Measurements from ENCODE around the gene GOLGB1.
"Not testable (repeated sequence)": the region's sequence is repeated elsewhere in the genome, so short reads cannot be mapped to it uniquely, and the experiment has no call there.

Gene GOLGB1, protein sequence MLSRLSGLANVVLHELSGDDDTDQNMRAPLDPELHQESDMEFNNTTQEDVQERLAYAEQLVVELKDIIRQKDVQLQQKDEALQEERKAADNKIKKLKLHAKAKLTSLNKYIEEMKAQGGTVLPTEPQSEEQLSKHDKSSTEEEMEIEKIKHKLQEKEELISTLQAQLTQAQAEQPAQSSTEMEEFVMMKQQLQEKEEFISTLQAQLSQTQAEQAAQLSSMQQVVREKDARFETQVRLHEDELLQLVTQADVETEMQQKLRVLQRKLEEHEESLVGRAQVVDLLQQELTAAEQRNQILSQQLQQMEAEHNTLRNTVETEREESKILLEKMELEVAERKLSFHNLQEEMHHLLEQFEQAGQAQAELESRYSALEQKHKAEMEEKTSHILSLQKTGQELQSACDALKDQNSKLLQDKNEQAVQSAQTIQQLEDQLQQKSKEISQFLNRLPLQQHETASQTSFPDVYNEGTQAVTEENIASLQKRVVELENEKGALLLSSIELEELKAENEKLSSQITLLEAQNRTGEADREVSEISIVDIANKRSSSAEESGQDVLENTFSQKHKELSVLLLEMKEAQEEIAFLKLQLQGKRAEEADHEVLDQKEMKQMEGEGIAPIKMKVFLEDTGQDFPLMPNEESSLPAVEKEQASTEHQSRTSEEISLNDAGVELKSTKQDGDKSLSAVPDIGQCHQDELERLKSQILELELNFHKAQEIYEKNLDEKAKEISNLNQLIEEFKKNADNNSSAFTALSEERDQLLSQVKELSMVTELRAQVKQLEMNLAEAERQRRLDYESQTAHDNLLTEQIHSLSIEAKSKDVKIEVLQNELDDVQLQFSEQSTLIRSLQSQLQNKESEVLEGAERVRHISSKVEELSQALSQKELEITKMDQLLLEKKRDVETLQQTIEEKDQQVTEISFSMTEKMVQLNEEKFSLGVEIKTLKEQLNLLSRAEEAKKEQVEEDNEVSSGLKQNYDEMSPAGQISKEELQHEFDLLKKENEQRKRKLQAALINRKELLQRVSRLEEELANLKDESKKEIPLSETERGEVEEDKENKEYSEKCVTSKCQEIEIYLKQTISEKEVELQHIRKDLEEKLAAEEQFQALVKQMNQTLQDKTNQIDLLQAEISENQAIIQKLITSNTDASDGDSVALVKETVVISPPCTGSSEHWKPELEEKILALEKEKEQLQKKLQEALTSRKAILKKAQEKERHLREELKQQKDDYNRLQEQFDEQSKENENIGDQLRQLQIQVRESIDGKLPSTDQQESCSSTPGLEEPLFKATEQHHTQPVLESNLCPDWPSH (N-terminal part only)

DNA sequence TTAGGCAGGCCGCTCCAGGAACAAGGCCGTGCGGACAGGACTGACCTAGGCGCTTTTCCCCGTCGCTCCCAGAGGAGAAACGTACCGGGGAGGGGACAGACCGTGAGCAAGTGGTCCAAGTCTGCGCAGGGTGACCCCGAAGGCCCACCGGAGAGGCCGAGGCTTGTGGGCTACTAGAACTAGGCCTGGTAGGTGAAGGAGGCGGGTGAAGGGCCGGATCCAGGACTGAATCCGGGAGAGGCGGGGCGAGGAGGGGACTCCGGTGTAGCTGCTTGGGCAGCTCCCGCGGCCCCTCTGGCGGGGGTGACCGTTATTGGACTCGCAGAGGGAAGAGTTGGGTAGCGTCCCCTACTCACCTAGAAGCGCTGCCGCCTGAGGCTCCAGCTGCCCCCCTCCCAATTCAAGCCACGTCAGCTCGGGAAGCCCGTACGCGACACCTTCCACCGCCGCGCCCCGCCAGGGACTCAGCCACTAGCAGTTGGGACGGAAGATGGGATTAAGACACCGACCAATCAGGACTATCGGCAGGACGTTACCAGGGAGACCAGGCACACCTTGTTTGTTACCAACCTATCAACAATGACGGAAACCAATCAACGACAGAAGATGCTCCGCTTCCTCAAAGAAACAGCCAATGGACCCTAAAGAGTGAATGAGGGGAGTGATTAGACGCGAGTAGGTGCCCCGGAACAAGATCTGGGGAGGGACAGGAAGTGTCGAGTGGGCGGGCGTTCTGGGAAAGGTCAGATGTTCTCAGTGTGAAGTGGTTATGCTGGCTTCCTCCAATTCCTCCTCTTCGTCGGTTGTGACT lies at the start of gene GOLGB1:
GOLGB1 (minus strand) TSS at position 466 of the 811 bp plus-strand sequence. CDS start 18,770 bp downstream, outside the sequence.
- DNase-seq (ENCODE audit: low read depth) = peak; percentile 100
- TF ChIP-seq, protein P1, sequence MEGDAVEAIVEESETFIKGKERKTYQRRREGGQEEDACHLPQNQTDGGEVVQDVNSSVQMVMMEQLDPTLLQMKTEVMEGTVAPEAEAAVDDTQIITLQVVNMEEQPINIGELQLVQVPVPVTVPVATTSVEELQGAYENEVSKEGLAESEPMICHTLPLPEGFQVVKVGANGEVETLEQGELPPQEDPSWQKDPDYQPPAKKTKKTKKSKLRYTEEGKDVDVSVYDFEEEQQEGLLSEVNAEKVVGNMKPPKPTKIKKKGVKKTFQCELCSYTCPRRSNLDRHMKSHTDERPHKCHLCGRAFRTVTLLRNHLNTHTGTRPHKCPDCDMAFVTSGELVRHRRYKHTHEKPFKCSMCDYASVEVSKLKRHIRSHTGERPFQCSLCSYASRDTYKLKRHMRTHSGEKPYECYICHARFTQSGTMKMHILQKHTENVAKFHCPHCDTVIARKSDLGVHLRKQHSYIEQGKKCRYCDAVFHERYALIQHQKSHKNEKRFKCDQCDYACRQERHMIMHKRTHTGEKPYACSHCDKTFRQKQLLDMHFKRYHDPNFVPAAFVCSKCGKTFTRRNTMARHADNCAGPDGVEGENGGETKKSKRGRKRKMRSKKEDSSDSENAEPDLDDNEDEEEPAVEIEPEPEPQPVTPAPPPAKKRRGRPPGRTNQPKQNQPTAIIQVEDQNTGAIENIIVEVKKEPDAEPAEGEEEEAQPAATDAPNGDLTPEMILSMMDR (conservative IDR thresholded peaks at IDR 0.05; ENCODE audit: low read depth, low read length) = peak; percentile 11
- H3K4me3 ChIP-seq (ENCODE audit: low read depth, low read length) = peak within 1 kb of the TSS; percentile 85

DNA sequence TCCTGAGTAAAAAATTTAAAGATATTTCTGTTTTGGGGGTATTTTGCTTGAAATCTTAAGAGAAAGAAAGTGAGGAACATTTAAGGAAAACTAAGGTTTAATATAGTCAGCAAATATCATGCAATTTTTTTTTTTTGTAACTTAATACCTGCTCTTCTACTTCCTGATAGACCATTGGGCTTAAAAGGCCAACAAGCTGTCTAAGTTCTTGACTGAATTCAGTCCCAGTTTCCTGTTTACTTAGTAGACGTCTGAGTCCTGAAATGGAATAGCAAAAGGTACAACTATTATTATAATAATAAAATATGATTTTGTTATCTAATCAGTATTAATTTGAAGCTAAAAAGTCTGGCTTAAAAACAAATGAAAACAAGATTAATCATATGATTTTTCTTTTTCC lies 47.4 kb upstream of the GOLGB1 start:
- peak; percentile 22 for DNase-seq (ENCODE audit: low read depth)
- TF ChIP-seq, protein P1 (conservative IDR thresholded peaks at IDR 0.05; ENCODE audit: low read depth, low read length) = no peak
- no peak overlapping the region for H3K4me3 ChIP-seq (ENCODE audit: low read depth, low read length)

DNA sequence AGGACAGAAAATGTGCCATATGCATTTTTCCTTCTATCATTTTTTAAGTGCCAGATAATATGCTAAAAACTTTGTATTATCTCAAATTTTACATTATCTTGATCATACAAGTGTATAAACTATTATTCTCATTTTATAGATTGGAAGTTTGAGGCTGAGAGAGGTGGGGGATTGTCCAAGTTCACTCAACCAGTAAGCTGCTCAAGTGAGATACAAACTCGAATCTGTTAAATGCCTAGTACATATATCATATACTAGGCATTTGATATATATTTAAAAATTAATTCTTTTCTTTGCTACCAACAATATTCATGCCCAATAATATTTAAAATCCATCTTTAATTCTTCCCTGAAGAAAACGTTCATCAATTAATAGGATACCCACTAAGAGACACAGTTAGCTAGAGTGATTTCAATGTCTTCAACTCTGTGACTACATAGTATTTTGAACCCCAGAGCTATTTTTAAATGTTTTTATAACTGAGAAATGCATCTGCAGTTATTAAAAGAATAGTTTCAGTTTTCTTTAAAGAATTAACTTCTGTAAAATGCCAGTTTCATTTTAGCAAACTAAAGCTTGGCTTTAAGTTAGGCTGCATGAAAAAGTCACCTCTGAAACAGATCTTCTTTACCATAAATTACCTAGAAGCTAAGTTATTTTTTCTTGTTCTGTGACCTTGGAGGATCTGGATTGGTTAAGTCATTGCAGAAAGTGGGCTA lies 44.9 kb upstream of the GOLGB1 start:
- DNase-seq (ENCODE audit: low read depth) = no peak
- H3K4me3 ChIP-seq (ENCODE audit: low read depth, low read length) = no peak overlapping the region
- TF ChIP-seq, protein P1 (conservative IDR thresholded peaks at IDR 0.05; ENCODE audit: low read depth, low read length) = no peak

DNA sequence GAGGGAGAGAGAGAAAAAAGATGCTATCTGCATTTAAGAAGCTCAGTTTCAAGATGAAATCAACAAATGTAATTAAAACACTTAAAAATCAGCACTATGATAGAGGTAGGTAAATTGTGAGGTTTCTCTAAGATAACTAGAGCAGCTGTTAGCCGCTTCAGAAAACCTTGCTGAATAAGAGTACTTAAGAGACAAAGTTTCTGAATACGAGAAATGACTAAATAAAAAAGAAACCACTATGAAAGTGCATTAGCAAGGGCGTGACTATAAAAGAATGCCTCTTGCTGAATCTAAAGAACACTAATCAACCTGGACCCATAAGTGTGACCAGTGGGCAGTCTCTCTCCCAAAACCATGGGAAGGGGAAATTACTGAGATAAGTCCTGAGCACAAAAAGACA lies 43.5 kb upstream of the GOLGB1 start:
- TF ChIP-seq, protein P1 (conservative IDR thresholded peaks at IDR 0.05; ENCODE audit: low read depth, low read length) = no peak
- no peak for DNase-seq (ENCODE audit: low read depth)
- no peak overlapping the region for H3K4me3 ChIP-seq (ENCODE audit: low read depth, low read length)

DNA sequence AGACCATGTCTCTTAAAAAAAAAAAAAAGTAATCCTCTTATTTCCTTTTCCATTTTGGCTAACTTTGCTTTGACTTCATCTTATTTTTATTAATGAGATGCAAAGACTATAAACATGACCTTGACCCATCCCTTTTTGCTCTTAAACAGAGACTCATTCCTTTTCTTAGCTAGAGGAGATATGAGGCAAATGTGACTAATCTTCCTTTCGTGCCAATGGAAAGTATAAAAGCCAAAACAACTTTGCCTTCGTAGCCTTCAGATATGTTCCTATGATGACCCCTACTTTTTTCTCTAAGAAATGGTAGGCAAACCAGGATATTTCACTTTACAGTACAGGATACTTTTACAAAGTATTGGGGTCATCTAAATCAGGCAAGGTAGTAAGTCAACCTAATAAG lies 36.9 kb upstream of the GOLGB1 start:
- TF ChIP-seq, protein P1 (conservative IDR thresholded peaks at IDR 0.05; ENCODE audit: low read depth, low read length) = no peak
- no peak overlapping the region for H3K4me3 ChIP-seq (ENCODE audit: low read depth, low read length)
- DNase-seq (ENCODE audit: low read depth) = peak; percentile 15

DNA sequence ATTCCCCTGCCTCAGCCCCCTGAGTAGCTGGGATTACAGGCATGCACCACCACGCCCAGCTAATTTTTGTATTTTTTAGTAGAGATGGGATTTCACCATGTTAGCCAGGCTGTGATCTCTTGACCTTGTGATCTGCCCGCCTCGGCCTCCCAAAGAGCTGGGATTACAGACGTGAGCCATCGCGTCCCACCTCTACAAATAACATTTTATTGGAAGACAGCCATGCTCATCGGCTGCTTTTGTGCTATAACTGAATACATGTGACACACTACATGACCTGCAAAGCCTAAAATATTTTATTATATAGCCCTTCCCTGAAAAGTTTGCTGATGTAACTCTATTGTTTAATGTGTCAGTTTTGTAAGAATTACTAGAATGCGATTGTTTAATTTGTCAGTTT lies 33.2 kb upstream of the GOLGB1 start:
- not testable (repeated sequence) for H3K4me3 ChIP-seq (ENCODE audit: low read depth, low read length)

More for the DNA sequence above, 33.2 kb upstream of the GOLGB1 start:
- DNase-seq (ENCODE audit: low read depth) = not testable (repeated sequence)
